ENCODE measurements around the gene PPEF1.

Gene PPEF1

DNA sequence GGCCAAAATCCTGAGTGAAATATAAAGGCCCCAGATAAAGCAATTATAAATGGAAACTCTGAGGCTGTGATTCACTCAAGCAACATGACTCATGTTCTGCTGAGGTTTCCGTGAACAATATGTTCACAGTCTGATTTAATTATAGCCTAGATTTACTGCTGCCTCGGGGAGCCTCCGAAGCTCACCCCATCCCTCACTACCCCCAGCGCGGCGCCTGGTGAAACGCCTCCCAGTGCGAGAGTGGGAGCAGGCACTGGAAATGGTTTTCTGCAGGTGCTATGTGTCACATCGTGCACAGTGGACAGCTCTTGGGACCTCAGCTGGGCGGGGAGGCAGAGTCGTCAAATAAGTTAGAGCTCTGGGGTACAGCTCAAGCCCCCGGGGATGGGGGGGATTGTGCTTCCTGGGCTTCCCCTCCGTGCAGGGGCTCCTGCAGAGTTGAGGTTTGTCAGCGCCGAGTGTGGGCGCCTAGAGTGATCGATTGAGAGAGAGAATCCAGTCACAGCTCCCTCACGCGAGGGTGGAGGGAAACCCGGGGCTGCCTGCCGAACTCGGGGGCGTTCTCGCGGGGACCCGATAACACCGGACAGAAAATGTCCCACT is 165.8 kb downstream of the PPEF1 start:
- no peak for DNase-seq (ENCODE audit: extremely low spot score, insufficient read length, low read depth)

GRCh38 chrX:18873836-18874235 is 166.4 kb downstream of the PPEF1 start:
- FAIRE-seq, result no peak
- no peak for DNase-seq (ENCODE audit: extremely low spot score, insufficient read length, low read depth)

More for the DNA sequence above, 165.8 kb downstream of the PPEF1 start:
- FAIRE-seq, result no peak

GRCh38 chrX:18874560-18875255 is 167.3 kb downstream of the PPEF1 start:
- DNase-seq (ENCODE audit: extremely low spot score, insufficient read length, low read depth), result no peak
- FAIRE-seq, result no peak

GRCh38 chrX:18875256-18875878 is 167.9 kb downstream of the PPEF1 start:
- DNase-seq (ENCODE audit: extremely low spot score, insufficient read length, low read depth) (no peak), FAIRE-seq (no peak)

DNA sequence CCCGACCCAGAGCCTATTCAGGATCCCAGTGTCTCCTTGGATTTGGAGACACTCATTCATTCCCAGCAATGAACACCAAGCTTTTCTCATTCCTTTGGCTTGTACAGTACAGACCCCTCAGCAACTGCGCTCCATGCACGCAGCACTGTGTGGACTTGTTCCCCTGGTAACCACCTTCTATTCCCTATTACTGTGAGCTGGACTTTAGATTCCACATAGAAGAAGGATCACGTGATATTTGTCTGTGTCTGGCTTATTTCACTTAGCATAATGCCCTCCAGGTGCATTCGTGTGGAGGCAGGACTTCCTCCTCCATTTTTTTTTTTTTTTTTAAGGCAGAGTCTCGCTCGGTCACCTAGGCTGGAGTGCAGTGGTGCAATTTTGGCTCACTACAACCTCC is 170.0 kb downstream of the PPEF1 start:
- FAIRE-seq, result no peak
- DNase-seq (ENCODE audit: extremely low spot score, insufficient read length, low read depth), result no peak
